ENCODE results near the gene KIR3DL2. TPM values are rescaled to one million over a fixed set of nuclear protein-coding genes. Genes with fewer than 3 reads are reported as not detected.
"Not testable (repeated sequence)": the region's sequence is repeated elsewhere in the genome, so short reads cannot be mapped to it uniquely, and the experiment has no call there.

The KIR3DL2 gene
- total RNA-seq, result not detected
- long read RNA-seq, result 0 reads

DNA sequence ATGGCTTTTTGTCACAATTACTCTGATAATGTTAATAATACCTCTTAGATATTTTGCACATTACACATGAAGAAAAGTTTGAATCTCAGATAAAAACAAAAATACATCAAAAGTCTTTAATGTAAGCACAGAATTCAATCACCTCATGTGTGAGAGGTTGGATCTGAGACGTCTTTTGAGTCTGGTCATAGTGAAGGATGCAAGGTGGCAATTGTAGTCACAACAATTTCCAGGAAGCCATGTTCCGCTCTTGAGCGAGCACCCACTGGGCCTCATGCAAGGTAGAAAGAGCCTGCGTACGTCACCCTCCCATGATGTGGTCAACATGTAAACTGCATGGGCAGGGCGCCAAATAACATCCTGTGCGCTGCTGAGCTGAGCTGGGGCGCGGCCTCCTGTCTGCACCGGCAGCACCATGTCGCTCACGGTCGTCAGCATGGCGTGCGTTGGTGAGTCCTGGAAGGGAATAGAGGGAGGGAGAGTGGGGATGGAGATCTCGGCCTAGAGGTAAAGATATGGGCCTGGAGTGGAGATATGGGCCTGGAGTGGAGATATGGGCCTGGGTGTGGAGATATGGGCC is at the start of gene KIR3DL2:
Gene KIR3DL2, plus strand, starts transcription at position 383 of the 580 bp plus-strand sequence. Its CDS starts 33 bp downstream, at position 416.
- intact Hi-C loops (cut with DNase I); DNase-seq (ENCODE audit: missing footprints); ATAC-seq: not testable (repeated sequence)

DNA sequence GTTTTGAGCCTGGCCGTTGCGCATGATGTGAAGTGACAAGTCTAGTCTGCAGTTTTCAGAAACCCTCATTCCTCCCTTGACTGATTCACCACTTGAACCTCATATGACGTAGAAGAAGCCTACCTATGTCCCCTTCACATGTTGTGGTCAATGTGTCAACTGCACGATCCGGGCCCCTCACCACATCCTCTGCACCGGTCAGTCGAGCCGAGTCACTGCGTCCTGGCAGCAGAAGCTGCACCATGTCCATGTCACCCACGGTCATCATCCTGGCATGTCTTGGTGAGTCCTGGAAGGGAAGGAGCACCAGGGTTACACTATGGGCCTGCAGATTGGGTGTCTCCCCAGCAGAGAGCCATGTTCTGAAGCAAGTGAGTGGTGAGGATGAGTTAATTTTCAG is 46.8 kb upstream of the KIR3DL2 start, which contains the start of gene KIR2DL4:
Gene KIR2DL4, plus strand, starts transcription at position 201 of the 400 bp plus-strand sequence. Its CDS starts 42 bp downstream, at position 243.
- ATAC-seq (no peak), DNase-seq (ENCODE audit: missing footprints) (no peak)
- intact Hi-C loops (cut with DNase I), result no loop called here

DNA sequence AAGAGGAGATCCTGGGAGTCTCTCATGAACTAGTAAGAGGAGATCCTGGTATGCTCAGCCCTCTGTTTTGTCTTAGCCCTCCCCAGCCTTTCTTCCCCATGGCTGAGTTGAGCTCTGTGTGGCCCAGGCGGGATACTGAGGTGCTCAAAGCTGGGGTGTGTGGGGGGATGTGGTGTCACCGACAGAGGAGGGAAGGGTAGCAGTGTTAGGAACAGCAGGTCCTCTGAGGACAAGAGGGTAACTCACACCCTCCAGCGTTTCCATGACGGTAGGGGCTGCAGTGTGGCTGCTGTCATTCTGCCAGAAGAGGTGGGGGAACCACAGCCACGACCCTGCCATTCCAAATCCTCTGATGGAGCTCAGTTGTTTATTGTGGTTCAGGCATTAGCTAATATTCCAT is 46.1 kb upstream of the KIR3DL2 start:
- ATAC-seq, result no peak
- intact Hi-C loops (cut with DNase I), result no loop called here
- no peak for DNase-seq (ENCODE audit: missing footprints)

DNA sequence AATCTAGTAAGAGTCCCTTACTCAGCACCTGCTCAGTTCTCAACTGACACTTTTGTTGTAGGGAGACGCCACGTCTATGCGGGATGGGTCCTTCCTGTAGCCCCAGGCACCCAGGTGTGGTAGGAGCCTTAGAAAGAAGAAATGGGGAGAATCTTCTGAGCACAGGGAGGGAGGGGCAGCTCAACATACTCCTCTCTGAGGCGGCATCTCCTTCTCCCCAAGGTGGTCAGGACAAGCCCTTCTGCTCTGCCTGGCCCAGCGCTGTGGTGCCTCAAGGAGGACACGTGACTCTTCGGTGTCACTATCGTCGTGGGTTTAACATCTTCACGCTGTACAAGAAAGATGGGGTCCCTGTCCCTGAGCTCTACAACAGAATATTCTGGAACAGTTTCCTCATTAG is 45.7 kb upstream of the KIR3DL2 start:
- ATAC-seq (no peak), DNase-seq (ENCODE audit: missing footprints) (no peak)
- intact Hi-C loops (cut with DNase I), result no loop called here

DNA sequence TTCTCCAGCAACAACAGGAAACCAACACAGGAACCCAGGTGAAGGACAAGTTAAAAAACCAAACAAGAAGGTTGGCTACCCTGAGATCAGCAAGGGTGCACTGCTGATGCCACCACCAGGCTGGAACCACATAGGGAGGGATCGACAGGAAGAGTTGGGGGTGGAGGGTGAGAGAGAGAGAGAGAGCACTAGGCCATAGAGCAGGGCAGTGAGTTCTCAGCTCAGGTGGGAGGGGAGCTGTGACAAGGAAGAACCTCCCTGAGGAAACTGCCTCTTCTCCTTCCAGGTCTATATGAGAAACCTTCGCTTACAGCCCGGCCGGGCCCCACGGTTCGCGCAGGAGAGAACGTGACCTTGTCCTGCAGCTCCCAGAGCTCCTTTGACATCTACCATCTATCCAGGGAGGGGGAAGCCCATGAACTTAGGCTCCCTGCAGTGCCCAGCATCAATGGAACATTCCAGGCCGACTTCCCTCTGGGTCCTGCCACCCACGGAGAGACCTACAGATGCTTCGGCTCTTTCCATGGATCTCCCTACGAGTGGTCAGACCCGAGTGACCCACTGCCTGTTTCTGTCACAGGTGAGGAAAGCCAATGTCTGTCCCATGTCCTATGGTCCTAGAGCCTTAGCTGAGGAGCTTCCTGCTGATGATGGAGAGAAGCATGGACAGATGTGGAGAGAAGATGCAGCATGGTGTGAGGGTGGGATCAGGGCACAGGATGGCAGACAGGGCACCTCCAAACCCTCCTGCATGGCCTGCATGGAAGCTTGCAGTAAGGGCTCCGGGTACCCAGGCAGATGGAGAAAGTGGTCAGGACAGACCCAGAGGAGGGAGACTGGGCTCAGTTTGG is 44.4 kb upstream of the KIR3DL2 start:
- ATAC-seq (no peak), DNase-seq (ENCODE audit: missing footprints) (no peak)
- intact Hi-C loops (cut with DNase I), result no loop called here

DNA sequence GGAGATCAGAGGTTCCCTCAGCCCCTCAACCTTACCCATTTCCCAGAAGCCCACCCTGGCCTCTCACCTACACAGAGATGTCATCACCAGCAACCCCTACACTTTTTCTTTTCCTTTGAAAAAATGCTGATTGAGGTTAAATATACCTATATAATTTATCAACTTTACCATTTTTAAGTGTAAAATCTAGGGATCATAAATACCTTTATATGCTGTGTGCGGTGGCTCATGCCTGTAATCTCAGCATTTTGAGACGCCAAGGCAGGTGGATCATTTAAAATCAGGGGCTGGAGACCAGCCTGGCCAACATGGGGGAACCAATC is 43.8 kb upstream of the KIR3DL2 start:
- DNase-seq (ENCODE audit: missing footprints) (no peak), ATAC-seq (no peak)
- intact Hi-C loops (cut with DNase I), result no loop called here

DNA sequence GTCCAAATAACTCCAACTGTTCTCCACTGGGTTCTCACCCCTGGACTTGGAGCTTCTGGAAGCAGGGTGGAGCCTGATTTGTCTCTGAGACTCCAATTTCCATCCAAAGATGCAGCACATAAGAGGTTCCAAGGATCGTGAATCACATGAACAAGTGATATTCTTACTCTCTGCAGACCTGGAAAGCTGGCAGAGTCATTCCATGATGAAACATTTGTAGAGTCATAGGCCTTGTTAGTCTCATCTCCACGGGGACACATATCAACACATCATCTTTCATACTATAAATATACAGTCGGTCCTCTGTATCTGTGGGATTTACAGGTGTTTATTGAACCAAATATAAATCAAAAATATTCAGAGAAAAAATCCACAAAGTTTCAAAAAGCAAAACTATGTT is 35.7 kb upstream of the KIR3DL2 start:
- not testable (repeated sequence) for DNase-seq (ENCODE audit: missing footprints)

DNA sequence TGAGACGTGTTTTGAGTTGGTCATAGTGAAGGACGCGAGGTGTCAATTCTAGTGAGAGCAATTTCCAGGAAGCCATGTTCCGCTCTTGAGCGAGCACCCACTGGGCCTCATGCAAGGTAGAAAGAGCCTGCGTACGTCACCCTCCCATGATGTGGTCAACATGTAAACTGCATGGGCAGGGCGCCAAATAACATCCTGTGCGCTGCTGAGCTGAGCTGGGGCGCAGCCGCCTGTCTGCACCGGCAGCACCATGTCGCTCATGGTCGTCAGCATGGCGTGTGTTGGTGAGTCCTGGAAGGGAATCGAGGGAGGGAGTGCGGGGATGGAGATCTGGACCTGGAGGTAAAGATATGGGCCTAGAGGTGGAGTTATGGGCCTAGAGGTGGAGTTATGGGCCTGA is 34.0 kb upstream of the KIR3DL2 start, which contains the start of gene KIR3DL1:
Gene KIR3DL1, plus strand, starts transcription at position 218 of the 400 bp plus-strand sequence.
- intact Hi-C loops (cut with DNase I); ATAC-seq; DNase-seq (ENCODE audit: missing footprints): not testable (repeated sequence)

More for the DNA sequence above, 35.7 kb upstream of the KIR3DL2 start:
- intact Hi-C loops (cut with DNase I); ATAC-seq: not testable (repeated sequence)

DNA sequence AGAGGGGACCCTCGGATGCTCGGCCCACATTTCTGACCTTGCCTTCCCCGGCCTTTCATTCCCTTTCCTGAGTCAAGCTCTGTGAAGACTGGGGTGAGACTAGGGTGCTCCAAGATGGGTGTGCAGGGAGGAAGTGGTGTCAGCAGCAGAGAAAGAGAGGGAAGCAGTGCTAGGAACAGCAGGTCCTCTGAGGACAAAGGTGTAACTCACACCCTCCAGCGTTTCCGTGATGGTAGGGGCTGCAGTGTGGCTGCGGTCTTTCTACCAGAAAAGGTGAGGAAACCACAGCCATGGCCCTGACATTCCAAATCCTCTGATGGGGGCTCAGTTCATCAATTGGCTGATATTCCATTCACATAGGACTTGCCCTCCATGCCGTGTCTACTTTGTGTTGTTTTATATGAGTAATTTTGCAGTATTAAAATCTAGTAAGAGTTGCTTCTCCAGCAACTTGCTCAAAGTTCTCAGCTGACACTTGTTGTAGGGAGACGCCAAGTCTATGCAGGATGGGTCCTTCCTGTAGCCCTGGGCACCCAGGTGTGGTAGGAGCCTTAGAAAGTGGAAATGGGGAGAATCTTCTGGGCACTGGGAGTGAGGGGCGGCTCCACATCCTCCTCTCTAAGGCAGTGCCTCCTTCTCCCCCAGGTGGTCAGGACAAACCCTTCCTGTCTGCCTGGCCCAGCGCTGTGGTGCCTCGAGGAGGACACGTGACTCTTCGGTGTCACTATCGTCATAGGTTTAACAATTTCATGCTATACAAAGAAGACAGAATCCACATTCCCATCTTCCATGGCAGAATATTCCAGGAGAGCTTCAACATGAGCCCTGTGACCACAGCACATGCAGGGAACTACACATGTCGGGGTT is 32.3 kb upstream of the KIR3DL2 start:
- intact Hi-C loops (cut with DNase I), result no loop called here
- DNase-seq (ENCODE audit: missing footprints) (no peak), ATAC-seq (no peak)

DNA sequence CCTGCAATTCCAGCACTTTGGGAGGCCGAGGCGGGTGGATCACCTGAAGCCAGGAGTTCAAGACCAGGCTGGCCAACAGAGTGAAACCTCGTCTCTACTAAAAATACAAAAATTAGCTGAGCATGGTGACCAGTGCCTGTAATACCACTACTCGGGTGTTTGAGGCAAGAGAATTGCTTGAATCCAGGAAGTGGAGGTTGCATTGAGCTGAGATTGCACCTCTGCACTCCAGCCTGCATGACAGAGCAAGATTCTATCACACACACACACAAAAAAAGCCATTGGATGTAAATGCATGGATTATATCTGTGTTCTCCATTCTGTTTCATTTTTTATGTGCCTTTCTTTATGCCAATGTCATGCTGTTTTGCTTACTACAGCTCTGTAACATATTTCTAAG is 25.8 kb upstream of the KIR3DL2 start:
- DNase-seq (ENCODE audit: missing footprints); intact Hi-C loops (cut with DNase I); ATAC-seq: not testable (repeated sequence)

DNA sequence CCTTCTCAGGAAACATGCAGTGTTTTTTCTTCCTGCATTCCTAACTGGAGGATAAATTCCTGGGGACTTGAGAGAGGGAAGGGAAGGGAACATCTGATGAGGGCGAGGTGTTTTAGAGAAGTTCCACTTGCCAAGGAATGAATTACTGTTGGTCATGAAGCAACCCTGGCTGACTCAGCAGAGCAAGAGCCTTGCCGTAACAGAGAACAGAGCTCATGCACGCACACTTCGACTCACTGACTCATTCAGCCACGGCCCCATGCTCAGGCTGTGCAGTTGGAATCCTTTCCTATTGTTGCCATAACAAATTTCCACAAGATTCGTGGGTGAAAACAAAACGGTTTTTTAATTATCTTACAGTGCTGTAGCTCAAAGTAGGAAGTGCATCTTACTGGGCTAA is 24.9 kb upstream of the KIR3DL2 start:
- intact Hi-C loops (cut with DNase I); DNase-seq (ENCODE audit: missing footprints); ATAC-seq: not testable (repeated sequence)

DNA sequence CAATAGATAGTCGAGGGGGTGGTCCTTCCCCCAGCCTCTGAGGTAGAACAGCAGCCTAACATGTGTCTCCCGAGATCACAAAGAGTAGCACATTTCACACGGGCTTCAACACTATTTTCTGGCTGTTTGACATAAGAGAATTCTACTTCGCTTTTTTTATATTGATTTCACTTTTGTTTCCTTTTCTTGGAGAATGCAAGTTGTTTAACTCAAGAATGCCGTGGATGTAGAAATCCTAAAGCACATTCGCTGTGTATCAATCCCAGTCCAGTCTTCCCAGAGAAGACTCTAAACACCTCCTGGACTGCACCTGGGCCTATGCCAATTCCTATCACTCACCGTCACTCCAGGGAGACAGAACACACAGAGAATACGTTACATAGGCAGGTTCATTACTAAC is 22.2 kb upstream of the KIR3DL2 start:
- intact Hi-C loops (cut with DNase I), result not testable (repeated sequence)

DNA sequence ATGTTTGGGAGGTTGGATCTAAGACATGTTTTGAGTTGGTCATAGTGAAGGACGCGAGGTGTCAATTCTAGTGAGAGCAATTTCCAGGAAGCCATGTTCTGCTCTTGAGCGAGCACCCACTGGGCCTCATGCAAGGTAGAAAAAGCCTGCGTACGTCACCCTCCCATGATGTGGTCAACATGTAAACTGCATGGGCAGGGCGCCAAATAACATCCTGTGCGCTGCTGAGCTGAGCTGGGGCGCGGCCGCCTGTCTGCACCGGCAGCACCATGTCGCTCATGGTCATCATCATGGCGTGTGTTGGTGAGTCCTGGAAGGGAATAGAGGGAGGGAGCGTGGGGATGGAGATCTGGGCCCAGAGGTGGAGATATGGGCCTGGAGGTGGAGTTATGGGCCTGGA is 17.7 kb upstream of the KIR3DL2 start, which contains the start of gene KIR2DS4:
Gene KIR2DS4, plus strand, starts transcription at position 181 of the 400 bp plus-strand sequence.
- DNase-seq (ENCODE audit: missing footprints); ATAC-seq; intact Hi-C loops (cut with DNase I): not testable (repeated sequence)

More for the DNA sequence above, 22.2 kb upstream of the KIR3DL2 start:
- not testable (repeated sequence) for DNase-seq (ENCODE audit: missing footprints); ATAC-seq

DNA sequence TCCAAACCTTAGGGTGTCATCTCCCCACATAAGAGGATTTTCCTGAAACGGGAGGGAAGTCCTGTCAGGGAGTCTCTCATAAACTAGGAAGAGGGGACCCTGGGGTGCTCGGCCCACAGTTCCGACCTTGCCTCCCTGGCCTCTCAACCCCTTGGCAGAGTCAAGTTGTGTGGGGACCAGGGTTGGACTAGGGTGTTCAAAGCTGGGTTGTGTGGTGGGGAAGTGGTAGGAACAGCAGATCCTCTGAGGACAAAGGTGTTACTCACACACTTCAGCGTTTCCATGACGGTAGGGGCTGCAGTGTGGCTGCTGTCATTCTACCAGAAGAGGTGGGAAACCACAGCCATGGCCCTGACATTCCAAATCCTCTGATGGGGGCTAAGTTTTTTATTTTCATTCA is 15.1 kb upstream of the KIR3DL2 start:
- intact Hi-C loops (cut with DNase I); DNase-seq (ENCODE audit: missing footprints); ATAC-seq: not testable (repeated sequence)

DNA sequence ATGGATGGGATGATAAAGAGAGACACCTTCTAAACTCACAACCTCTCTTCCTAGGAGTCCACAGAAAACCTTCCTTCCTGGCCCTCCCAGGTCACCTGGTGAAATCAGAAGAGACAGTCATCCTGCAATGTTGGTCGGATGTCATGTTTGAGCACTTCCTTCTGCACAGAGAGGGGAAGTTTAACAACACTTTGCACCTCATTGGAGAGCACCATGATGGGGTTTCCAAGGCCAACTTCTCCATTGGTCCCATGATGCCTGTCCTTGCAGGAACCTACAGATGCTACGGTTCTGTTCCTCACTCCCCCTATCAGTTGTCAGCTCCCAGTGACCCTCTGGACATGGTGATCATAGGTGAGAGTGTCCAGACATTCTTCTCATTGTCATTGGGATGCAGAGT is 12.7 kb upstream of the KIR3DL2 start:
- intact Hi-C loops (cut with DNase I); DNase-seq (ENCODE audit: missing footprints); ATAC-seq: not testable (repeated sequence)

DNA sequence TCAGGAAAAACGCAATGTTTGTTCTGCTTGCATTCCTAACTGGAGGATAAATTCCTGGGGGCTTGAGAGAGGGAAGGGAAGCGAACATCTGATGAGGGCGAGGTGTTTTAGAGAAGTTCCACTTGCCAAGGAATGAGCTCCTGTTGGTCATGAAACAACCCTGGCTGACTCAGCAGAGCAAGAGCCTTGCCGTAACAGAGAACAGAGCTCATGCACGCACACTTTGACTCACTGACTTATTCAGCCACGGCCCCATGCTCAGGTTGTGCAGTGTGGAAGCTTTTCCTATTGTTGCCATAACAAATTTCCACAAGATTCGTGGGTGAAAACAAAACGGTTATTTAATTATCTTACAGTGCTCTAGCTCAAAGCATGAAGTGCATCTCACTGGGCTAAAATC is 7.1 kb upstream of the KIR3DL2 start:
- ATAC-seq; intact Hi-C loops (cut with DNase I); DNase-seq (ENCODE audit: missing footprints): not testable (repeated sequence)

DNA sequence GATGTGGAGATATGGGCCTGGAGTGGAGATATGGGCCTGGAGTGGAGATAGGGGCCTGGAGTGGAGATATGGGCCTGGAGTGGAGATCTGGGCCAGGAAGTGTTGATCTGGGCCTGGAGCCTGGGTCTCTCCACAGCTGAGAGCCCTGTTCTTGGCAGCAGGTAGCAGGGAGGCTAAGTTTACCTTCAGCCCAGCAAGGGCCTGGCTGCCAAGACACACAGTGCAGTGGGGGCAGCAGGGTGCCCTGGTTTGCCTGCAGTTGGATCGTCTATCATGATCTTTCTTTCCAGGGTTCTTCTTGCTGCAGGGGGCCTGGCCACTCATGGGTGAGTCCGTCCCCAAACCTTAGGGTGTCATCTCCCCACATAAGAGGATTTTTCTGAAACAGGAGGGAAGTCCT is 687 bp downstream of the KIR3DL2 start:
- no peak for DNase-seq (ENCODE audit: missing footprints)
- ATAC-seq, result no peak
- intact Hi-C loops (cut with DNase I), result no loop called here

DNA sequence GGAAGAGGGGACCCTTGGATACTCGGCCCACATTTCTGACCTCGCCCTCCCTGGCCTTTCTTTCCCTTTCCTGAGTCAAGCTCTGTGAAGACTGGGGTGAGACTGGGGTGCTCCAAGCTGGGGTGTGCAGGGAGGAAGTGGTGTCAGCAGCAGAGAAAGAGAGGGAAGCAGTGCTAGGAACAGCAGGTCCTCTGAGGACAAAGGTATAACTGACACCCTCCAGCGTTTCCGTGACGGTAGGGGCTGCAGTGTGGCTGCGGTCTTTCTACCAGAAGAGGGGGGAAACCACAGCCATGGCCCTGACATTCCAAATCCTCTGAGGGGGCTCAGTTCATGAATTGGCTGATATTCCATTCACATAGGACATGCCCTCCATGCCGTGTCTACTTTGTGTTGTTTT is 1.1 kb downstream of the KIR3DL2 start:
- intact Hi-C loops (cut with DNase I), result no loop called here
- no peak for ATAC-seq
- no peak for DNase-seq (ENCODE audit: missing footprints)

DNA sequence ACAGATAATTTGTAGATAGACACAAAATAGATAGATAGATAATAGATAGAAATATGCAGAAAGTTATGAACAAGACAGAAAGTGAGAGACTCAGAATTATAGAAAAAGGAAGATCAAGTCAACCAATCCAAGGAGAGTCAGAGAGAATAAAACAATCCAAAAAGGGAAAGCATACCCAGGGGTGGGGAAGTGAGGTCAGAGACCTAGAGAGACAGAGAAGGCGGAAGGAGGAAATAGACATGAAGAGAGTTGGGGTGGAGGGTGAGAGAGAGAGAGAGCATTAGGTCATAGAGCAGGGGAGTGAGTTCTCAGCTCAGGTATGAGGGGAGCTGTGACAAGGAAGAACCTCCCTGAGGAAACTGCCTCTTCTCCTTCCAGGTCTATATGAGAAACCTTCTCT is 5.0 kb downstream of the KIR3DL2 start:
- intact Hi-C loops (cut with DNase I); ATAC-seq: not testable (repeated sequence)

More for the DNA sequence above, 5.0 kb downstream of the KIR3DL2 start:
- not testable (repeated sequence) for DNase-seq (ENCODE audit: missing footprints)

All from Right ventricle myocardium inferior (tissue), 1 donor.